Activated naive CD8-positive, alpha-beta T cell (primary cell): ENCODE measurements around the gene COL25A1.
"Not testable (repeated sequence)": the region's sequence is repeated elsewhere in the genome, so short reads cannot be mapped to it uniquely, and the experiment has no call there.

Source experiments
- H3K27ac Mint-ChIP-seq: one replicate; pipeline ENCODE4 v1.8.0; 2021; ENCODE audit warnings: mixed read lengths
- H3K27me3 Mint-ChIP-seq: one replicate; pipeline ENCODE4 v1.8.0; 2021; ENCODE audit warnings: mixed read lengths
- H3K36me3 Mint-ChIP-seq: one replicate; pipeline ENCODE4 v1.8.0; 2021; ENCODE audit warnings: mixed read lengths
- H3K4me1 Mint-ChIP-seq: one replicate; pipeline ENCODE4 v1.8.0; 2021; ENCODE audit warnings: low read depth, mixed read lengths
- H3K4me3 Mint-ChIP-seq: one replicate; pipeline ENCODE4 v1.8.0; 2021; ENCODE audit warnings: mild to moderate bottlenecking, mixed read lengths
- H3K9me3 Mint-ChIP-seq: one replicate; pipeline ENCODE4 v1.8.0; 2021; ENCODE audit warnings: low read depth, mixed read lengths

Gene COL25A1

DNA sequence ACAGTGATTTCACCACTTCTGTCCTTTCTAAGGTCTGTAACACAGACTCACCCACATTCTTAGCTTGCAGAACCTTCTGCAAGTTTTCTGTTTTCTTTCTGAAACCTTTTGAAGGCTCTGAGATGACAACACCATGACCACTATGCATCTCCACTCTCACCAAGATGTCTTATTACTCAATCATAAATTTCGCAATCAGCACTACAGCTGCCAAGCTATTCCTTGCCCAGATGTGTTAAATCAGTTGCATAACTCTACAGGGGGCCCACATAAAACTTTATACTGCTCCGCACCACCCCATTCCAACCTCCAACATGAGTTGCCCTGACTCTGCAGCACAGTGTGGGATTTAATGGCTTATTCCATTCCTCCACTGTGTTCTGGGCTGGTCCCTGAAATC is 229.9 kb downstream of the COL25A1 start:
- Mint-ChIP-seq H3K4me3 (no peak overlapping the region), H3K9me3 (no peaks in the 10 kb centered on the region), H3K27ac (no peak overlapping the region), H3K27me3 (no peaks in the 10 kb centered on the region), H3K4me1 (no peaks in the 10 kb centered on the region), H3K36me3 (no peaks in the 10 kb centered on the region)

DNA sequence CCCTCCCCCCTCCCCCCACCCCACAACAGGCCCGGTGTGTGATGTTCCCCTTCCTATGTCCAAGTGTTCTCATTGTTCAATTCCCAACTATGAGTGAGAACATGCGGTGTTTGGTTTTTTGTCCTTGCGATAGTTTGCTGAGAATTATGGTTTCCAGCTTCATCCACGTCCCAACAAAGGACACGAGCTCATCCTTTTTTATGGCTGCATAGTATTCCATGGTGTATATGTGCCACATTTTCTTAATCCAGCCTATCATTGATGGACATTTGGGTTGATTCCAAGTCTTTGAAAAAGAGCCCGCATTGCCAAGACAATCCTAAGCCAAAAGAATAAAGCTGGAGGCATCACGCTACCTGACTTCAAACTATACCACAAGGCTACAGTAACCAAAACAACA is 231.8 kb downstream of the COL25A1 start:
- not testable (repeated sequence) for H3K36me3 Mint-ChIP-seq, H3K27me3 Mint-ChIP-seq, H3K4me1 Mint-ChIP-seq, H3K4me3 Mint-ChIP-seq, H3K9me3 Mint-ChIP-seq, H3K27ac Mint-ChIP-seq

DNA sequence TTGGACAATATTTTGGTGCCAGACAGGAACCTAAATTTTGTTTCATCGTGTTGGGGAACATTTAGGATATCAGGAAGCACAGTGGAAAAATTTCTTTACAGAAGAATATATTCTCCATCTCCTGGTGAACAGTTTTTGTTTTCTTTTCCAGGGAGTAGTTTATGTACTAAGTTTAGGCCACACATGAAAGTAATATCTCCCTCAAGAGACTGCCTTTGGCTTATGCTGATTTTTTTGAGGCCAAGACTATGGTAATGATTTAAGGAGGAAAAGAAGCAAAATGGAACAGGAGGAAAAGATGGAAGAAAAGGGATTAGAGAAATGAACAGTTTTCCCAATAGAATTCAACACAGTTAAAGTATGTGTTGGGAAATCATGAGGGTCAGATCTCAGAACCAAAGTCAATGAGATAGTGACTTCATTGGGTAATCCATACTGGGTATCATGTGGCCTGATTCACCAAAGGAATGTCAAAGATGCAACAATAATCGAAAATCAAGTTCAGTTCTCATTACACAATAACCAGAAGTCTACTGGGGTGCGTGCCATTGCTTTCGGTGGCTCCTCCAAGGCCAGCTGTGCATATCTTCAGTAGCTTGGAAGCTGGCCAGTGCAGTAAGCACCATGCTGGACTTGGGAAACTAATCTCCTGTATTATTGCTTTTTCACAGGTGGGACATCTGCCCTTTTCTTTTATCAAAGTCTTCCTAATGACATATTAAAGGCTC is 234.8 kb downstream of the COL25A1 start:
- H3K27me3 Mint-ChIP-seq, result no peaks in the 10 kb centered on the region
- no peaks in the 10 kb centered on the region for H3K36me3 Mint-ChIP-seq

DNA sequence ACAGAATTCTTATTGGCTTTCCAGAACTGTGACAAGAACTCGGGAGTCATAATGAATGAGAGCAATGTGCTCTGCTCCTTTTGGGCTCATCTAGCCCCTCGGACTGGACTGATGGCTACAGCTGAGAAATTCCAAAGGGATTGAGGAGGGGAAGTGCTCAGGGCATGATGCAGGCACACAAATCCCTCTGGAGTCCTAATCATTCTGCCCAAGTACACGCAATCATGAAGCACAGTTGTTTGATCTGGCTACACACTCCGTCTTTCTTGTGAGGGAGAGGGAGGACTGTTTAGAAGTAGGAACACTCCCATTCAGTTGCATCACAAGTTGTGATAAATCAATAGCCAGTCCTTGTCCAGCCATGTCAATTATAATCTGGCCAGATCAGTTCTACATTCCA is 237.5 kb downstream of the COL25A1 start:
- Mint-ChIP-seq H3K9me3 (no peaks in the 10 kb centered on the region), H3K4me3 (no peak overlapping the region), H3K27me3 (peaks cover 2% of the 10 kb centered on the region), H3K4me1 (no peaks in the 10 kb centered on the region), H3K27ac (no peak overlapping the region), H3K36me3 (no peaks in the 10 kb centered on the region)

More for the DNA sequence above, 234.8 kb downstream of the COL25A1 start:
- Mint-ChIP-seq H3K4me3 (no peak overlapping the region), H3K9me3 (no peaks in the 10 kb centered on the region), H3K27ac (no peak overlapping the region), H3K4me1 (no peaks in the 10 kb centered on the region)

DNA sequence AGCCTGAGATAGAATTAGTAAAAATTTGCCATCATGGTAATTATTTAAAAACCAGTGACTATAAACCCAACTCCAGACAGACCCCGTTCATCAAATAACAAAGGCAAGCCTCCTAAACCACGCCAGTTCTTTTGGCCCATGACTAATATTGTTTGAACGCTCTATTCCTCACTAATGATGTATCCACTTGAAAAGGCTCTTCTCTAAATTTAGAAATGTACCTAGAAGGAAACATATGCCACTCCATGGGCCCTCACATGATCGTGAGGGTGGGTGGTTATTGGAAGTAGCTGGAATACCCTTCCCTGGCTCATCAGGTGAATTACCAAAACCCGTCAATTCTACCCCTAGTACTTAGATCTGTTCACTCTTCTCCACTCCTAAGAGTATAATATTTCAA is 249.2 kb downstream of the COL25A1 start:
- no peaks in the 10 kb centered on the region for H3K36me3 Mint-ChIP-seq
- no peaks in the 10 kb centered on the region for H3K4me1 Mint-ChIP-seq
- peaks cover 2% of the 10 kb centered on the region for H3K27me3 Mint-ChIP-seq
- H3K4me3 Mint-ChIP-seq, result no peak overlapping the region
- no peaks in the 10 kb centered on the region for H3K9me3 Mint-ChIP-seq
- no peak overlapping the region for H3K27ac Mint-ChIP-seq

DNA sequence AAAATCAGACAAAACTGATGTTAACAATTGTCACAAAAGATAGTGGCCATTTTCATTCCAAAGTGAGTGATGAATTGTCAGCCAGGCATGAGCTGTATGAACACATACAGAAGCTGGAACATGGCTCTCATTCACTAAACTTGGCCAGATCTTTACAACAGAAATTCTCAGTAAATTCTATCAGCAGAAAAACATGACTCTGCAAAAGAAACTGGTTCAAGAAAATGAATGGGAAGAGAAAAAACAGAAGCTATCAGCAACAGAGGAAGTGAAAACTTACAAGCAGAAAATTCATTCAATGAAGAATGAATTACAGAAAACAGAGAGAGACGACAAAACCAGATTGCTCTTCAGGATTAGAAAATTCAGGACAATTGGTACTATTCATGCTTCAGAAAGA is 249.6 kb downstream of the COL25A1 start:
- no peaks in the 10 kb centered on the region for H3K36me3 Mint-ChIP-seq
- no peak overlapping the region for H3K27ac Mint-ChIP-seq
- no peak overlapping the region for H3K4me3 Mint-ChIP-seq

DNA sequence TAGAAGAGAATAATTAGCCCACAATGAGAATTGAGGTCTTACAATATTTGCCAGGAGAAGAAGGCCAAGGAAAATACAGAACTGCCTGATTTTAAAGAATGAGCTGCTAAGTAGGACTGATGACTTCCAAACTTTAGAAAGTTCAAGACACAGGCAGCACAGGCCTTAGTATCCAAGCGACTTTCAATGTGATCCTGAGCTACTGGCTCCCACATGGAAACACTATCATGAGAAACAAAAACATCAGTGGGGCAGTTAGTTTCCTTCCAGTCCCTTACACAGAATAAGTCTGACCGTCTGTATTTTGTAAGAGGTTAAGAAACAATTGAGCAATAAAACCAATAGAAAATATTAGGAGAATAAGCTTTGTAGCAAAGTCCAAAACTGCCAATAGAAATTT is 251.4 kb downstream of the COL25A1 start:
- Mint-ChIP-seq H3K4me3 (no peak overlapping the region), H3K36me3 (no peaks in the 10 kb centered on the region), H3K4me1 (no peaks in the 10 kb centered on the region), H3K27me3 (peaks cover 2% of the 10 kb centered on the region), H3K9me3 (no peaks in the 10 kb centered on the region), H3K27ac (no peak overlapping the region)

More for the DNA sequence above, 249.6 kb downstream of the COL25A1 start:
- no peaks in the 10 kb centered on the region for H3K9me3 Mint-ChIP-seq
- H3K4me1 Mint-ChIP-seq, result no peaks in the 10 kb centered on the region
- peaks cover 2% of the 10 kb centered on the region for H3K27me3 Mint-ChIP-seq

DNA sequence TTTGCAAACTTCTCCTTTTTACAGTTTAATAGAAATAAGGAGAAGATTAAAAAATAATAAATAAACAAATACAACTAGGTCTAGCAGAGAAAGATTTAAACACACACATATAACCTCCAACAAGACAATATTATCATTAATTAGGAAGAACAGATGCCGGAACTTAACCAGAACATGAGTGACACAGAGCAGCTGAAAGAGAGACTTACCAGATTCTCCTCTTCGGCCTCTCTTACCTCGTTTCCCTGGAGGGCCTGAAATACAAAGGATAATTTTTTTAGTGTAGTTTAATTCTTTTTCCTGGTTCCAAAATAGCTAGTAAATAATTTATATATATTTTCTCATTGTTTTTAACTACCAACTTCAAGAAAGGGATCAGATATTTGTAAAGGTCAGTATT is 252.5 kb downstream of the COL25A1 start:
- H3K4me3 Mint-ChIP-seq, result no peak overlapping the region
- H3K9me3 Mint-ChIP-seq, result no peaks in the 10 kb centered on the region
- no peak overlapping the region for H3K27ac Mint-ChIP-seq
- H3K36me3 Mint-ChIP-seq, result no peaks in the 10 kb centered on the region
- no peaks in the 10 kb centered on the region for H3K4me1 Mint-ChIP-seq
- peaks cover 2% of the 10 kb centered on the region for H3K27me3 Mint-ChIP-seq

DNA sequence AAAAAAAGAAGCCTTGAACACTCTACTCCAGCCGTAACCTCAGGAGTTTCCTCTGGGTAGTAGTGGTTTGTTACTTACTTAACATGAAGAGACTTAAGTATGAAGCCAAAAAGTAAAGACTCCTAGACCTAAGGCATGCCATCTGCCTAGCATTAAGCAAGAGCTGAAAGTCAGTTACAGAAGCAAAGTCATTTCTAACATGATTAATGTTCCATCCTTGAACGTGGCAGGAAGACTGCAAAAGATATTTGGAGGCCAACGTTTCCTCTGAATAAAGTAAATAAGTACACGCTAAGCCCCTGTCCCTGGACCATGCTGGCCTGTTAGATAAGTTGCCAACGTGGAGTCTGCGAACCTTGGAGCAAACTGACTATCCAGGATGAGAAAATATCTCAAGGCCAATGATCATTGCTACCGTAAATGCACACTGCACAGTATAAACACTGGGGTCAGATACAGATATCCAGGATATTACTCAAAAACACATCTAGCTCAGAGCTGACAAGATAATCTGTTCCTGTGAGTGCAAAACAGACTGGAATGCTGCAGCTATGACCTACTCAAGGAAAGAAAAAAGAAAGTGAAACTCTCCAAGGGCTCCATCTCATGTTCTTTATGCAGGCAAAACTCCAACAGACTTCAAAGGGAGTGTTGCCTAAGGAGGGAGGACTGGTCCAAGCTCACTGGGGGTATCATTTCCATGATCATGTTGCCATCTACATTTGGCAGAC is 255.8 kb downstream of the COL25A1 start:
- no peaks in the 10 kb centered on the region for H3K36me3 Mint-ChIP-seq
- peaks cover 7% of the 10 kb centered on the region for H3K27me3 Mint-ChIP-seq
- no peak overlapping the region for H3K4me3 Mint-ChIP-seq
- no peak overlapping the region for H3K27ac Mint-ChIP-seq
- no peaks in the 10 kb centered on the region for H3K4me1 Mint-ChIP-seq
- no peaks in the 10 kb centered on the region for H3K9me3 Mint-ChIP-seq

DNA sequence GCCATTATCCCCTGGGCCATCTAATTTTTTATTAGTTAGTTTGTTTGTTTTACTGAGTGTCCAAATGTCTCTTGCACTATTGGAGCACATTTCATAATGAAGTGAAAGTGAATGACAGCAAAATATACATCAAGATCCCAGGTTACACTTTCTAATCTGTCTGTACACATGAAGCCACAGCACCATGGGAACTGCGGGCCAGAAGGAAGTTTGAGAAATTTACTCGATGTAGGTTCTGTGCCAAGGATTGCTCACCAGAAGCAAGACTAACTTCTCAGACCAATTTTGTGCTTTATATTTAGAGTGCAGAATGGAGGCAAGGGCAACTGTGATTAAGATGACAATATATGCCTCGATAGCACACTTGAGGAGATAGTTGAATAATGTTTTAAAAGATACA is 258.0 kb downstream of the COL25A1 start:
- no peaks in the 10 kb centered on the region for H3K9me3 Mint-ChIP-seq
- H3K4me1 Mint-ChIP-seq, result no peaks in the 10 kb centered on the region
- H3K4me3 Mint-ChIP-seq, result no peak overlapping the region
- no peak overlapping the region for H3K27ac Mint-ChIP-seq
- H3K27me3 Mint-ChIP-seq, result peaks cover 10% of the 10 kb centered on the region
- H3K36me3 Mint-ChIP-seq, result no peaks in the 10 kb centered on the region

DNA sequence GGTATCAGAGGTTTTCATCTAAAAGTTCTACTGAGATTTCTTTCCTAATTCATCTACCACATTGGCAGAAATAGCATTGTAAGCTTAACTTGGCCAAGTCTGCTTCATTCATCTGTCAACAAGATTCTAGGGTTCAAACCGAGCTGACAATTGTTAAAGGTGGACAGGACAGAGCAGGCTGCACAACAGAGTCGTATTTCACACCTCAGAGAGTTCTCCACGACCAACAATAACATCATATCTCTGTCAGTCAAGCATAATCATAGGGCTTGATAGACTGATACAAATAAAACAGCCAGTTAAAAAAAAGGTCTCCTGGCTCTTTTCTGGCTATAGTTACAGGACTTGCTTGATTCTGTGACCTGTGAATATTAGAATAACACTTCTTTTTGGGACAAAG is 259.2 kb downstream of the COL25A1 start:
- no peaks in the 10 kb centered on the region for H3K4me1 Mint-ChIP-seq
- peaks cover 13% of the 10 kb centered on the region for H3K27me3 Mint-ChIP-seq
- H3K27ac Mint-ChIP-seq, result no peak overlapping the region
- no peaks in the 10 kb centered on the region for H3K9me3 Mint-ChIP-seq
- H3K36me3 Mint-ChIP-seq, result no peaks in the 10 kb centered on the region
- H3K4me3 Mint-ChIP-seq, result no peak overlapping the region

DNA sequence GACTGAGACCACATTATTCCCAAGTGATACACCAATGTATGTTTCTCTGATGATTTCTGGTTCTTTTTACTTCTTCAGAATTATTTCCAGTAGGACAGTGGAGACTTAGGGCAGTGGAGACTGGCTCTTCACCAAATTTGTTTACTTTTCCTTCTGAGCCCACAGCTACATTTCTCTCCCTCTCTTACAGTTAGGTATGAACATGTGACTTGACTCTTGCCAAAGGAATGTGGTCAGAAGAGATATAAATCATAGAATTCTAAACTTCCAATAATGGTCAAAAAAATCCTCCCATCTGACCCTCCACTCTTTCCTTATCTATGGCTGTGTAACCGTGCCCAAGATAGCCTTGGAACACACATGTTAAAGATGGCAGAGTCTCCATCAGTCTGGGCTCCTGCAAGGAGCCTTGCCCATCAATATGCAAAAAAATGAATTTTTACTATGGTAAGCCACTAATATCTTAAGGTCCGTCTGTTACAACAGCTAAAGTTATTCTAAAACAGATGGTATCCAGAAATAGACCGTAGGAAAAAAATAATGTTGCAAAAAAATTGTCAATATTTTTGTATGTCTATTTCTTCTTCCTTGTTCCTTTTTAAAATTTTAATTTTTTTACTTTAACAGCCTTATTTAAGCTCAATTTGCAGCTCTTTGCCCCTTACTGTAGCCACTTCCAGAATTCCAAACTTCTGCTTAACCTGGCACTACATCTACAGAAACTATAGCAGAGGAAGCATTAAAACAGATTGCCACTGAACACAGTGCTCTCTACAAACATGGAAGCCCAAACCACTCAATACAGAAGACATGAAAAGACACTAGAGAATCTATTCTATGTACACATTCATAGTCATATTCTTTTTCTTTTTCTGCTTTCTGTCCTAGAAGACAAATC is 260.7 kb downstream of the COL25A1 start:
- Mint-ChIP-seq H3K27me3 (peaks cover 13% of the 10 kb centered on the region), H3K27ac (no peak overlapping the region), H3K4me1 (no peaks in the 10 kb centered on the region), H3K36me3 (no peaks in the 10 kb centered on the region), H3K9me3 (no peaks in the 10 kb centered on the region), H3K4me3 (no peak overlapping the region)

DNA sequence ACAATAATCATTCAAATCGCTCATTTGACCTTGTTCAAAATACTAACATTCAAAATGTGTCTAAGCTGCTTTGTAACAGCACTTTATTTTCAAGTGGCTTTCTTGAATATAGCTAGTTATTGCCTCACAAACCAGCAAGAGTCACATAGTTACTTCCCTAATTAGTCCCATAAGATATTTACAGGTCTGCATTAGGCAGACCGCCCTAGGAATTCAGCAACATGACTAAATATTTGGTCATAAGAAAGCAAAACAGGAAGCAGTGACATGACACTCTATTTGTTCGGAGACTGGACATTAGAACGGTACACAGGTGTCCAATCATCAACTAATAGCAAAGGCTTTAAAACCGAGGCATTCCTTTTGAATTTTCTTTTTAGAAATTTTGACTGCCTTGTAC is 262.0 kb downstream of the COL25A1 start:
- Mint-ChIP-seq H3K9me3 (no peaks in the 10 kb centered on the region), H3K27ac (no peak overlapping the region), H3K4me3 (no peak overlapping the region), H3K4me1 (no peaks in the 10 kb centered on the region), H3K27me3 (peaks cover 13% of the 10 kb centered on the region), H3K36me3 (no peaks in the 10 kb centered on the region)

DNA sequence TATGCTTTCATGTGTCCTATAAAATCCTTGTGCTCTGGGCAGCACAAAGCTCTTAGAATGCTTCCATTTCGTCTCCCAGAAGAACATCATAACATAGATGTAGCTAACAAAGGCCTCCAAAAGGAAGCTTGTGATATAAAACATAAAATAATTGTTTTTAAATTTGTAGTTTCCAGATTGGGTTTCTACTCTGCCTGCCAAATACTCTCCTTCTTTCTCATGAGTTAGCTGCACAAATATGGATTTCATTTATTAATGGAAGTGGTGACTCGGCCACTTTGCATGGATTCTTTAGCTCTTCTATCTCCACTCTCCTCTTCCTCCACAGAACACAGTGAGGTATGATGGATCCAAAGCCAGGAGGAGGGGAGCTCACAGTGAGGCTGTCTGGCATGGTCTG is 265.4 kb downstream of the COL25A1 start:
- H3K27me3 Mint-ChIP-seq, result peaks cover 9% of the 10 kb centered on the region

DNA sequence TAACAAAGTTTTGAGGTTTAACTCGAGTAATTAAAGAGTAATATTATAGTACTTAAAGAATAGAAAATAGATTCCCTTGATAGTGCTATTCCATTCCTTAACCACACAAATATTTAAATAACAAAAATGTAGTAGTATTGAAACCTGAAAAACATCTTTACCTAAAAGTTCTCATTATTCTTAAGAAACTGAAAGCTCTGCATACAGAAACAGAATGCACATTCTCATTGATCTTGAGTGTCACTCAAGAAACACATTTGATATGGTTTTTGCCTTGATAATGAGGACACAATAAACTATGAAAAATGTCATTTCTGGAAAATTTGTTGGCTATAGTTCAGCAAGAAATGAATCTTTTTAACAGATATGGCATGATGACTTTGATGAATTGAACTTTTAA is 268.5 kb downstream of the COL25A1 start:
- Mint-ChIP-seq H3K36me3 (no peaks in the 10 kb centered on the region), H3K4me1 (no peaks in the 10 kb centered on the region), H3K27ac (no peak overlapping the region), H3K4me3 (no peak overlapping the region), H3K9me3 (no peaks in the 10 kb centered on the region), H3K27me3 (peaks cover 5% of the 10 kb centered on the region)

More for the DNA sequence above, 265.4 kb downstream of the COL25A1 start:
- no peaks in the 10 kb centered on the region for H3K9me3 Mint-ChIP-seq
- H3K4me3 Mint-ChIP-seq, result no peak overlapping the region
- no peaks in the 10 kb centered on the region for H3K4me1 Mint-ChIP-seq
- no peak overlapping the region for H3K27ac Mint-ChIP-seq
- H3K36me3 Mint-ChIP-seq, result no peaks in the 10 kb centered on the region
